HG03565 (cell line): ENCODE results near the gene WDR27.
"Not testable (repeated sequence)": the region's sequence is repeated elsewhere in the genome, so short reads cannot be mapped to it uniquely, and the experiment has no call there.

Source experiments
- ATAC-seq: cut with Tn5 transposase; IDR thresholded peaks from one replicate; pipeline ENCODE4 v1.9.1; 2021; ENCODE audit warnings: mild to moderate bottlenecking, moderate library complexity; ENCODE audit not compliant: unreplicated experiment

The WDR27 gene

GRCh38 chr6:169664227-169664626, 37.6 kb downstream of the WDR27 start:
- no peak for ATAC-seq

GRCh38 chr6:169663468-169663867, 38.4 kb downstream of the WDR27 start:
- ATAC-seq = no peak

- ATAC-seq = no peak
These were observed 40.5 kb downstream of the WDR27 start for GRCh38 chr6:169661391-169661756.

GRCh38 chr6:169660751-169661390, 41.0 kb downstream of the WDR27 start:
- no peak for ATAC-seq

- ATAC-seq = no peak
These were observed 41.8 kb downstream of the WDR27 start for GRCh38 chr6:169659820-169660610.

GRCh38 chr6:169657284-169657610, 44.6 kb downstream of the WDR27 start:
- no peak for ATAC-seq

- no peak for ATAC-seq
These were observed 45.1 kb downstream of the WDR27 start for GRCh38 chr6:169656546-169657283.

GRCh38 chr6:169654598-169655391, 47.0 kb downstream of the WDR27 start:
- ATAC-seq = peak; percentile 86

GRCh38 chr6:169653691-169654090, 48.1 kb downstream of the WDR27 start:
- ATAC-seq = no peak

- ATAC-seq = no peak
These were observed 48.9 kb downstream of the WDR27 start for GRCh38 chr6:169652896-169653295.

- no peak for ATAC-seq
These were observed 50.3 kb downstream of the WDR27 start for GRCh38 chr6:169651498-169651897.

GRCh38 chr6:169650959-169651292, 50.9 kb downstream of the WDR27 start:
- no peak for ATAC-seq

GRCh38 chr6:169650241-169650958, 51.4 kb downstream of the WDR27 start:
- ATAC-seq = no peak

- no peak for ATAC-seq
These were observed 53.2 kb downstream of the WDR27 start for GRCh38 chr6:169648617-169649016.

GRCh38 chr6:169648092-169648491, 53.7 kb downstream of the WDR27 start:
- ATAC-seq = no peak

- no peak for ATAC-seq
These were observed 54.2 kb downstream of the WDR27 start for GRCh38 chr6:169647637-169648036.

- no peak for ATAC-seq
These were observed 54.8 kb downstream of the WDR27 start for GRCh38 chr6:169646906-169647567.

GRCh38 chr6:169645459-169645858, 56.4 kb downstream of the WDR27 start:
- not testable (repeated sequence) for ATAC-seq

- no peak for ATAC-seq
These were observed 58.3 kb downstream of the WDR27 start for GRCh38 chr6:169643521-169643920.

- ATAC-seq = no peak
These were observed 59.4 kb downstream of the WDR27 start for GRCh38 chr6:169642455-169642854.
